ENCODE measurements around the gene CHD5. TPM values are rescaled to one million over a fixed set of nuclear protein-coding genes. Genes with fewer than 3 reads are reported as not detected.

Gene CHD5
- total and polyA plus RNA-seq, 2 of the 13 experiments (the other 11 are each of a cell fraction or from before 2014, with no cell fraction given), result 0.02 to 0.21 TPM

DNA sequence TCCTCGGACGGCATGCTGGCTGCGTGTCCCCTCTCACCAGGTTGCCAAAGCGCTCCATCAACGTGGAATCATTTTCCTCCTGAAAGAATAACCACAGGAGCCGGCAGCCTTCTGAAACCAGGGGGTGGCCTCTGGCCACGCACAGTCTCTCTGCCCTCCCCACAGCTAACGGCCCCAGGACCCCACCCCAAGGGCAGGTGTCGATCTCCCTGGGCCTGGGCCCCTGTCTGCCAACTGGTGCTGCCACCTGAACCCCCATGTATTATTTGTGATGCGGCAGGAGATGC, 88.4 kb downstream of the CHD5 start (continued):
- TF ChIP-seq ZNF234 (CRISPR knock-in tag; conservative IDR thresholded peaks at IDR 0.05) (no peak), AGO2 (optimal IDR thresholded peaks at IDR 0.05; ENCODE audit: low read depth, low read length) (no peak), ZFP36L2 (CRISPR knock-in tag; IDR thresholded peaks at IDR 0.05) (no peak), ZNF570 (CRISPR knock-in tag; IDR thresholded peaks at IDR 0.05; ENCODE audit: borderline replicate concordance) (no peak), JUNB (CRISPR knock-in tag; IDR thresholded peaks at IDR 0.05; ENCODE audit: borderline replicate concordance) (no peak), ZNF746 (CRISPR knock-in tag; IDR thresholded peaks at IDR 0.05) (no peak), ZNF569 (CRISPR knock-in tag; IDR thresholded peaks at IDR 0.05; ENCODE audit: borderline replicate concordance) (no peak), ZNF777 (CRISPR knock-in tag; IDR thresholded peaks at IDR 0.05) (no peak), PBX3 (CRISPR knock-in tag; IDR thresholded peaks at IDR 0.05; ENCODE audit: borderline replicate concordance) (no peak)

GRCh38 chr1:6090996-6091822, 88.9 kb downstream of the CHD5 start:
- Histone ChIP-seq H3K27ac (ENCODE audit: extremely low read length, insufficient read depth, low read length) (no peak overlapping the region), H3K4me2 (ENCODE audit: low read depth, low read length) (no peak overlapping the region), H3K4me1 (ENCODE audit: insufficient read depth, low read length) (no peaks in the 10 kb centered on the region), H4K20me1 (ENCODE audit: insufficient read depth, low read length) (no peaks in the 10 kb centered on the region), H3K79me2 (ENCODE audit: insufficient read depth, low read length) (no peaks in the 10 kb centered on the region), H3K9me3 (ENCODE audit: low read length) (no peaks in the 10 kb centered on the region), H3K36me3 (replicated peaks in 1 of 2; ENCODE audit: control insufficient read depth in 1 of 2, insufficient read depth in 2 of 2, low read length in 2 of 2) (no peaks in the 10 kb centered on the region), H3K4me3 (replicated peaks in 1 of 3; ENCODE audit: insufficient read depth in 1 of 3, low read depth in 2 of 3, low read length in 3 of 3) (no peak overlapping the region), H3K27me3 (ENCODE audit: control insufficient read depth in 1 of 2, insufficient read depth in 2 of 2, low read length in 2 of 2) (no peaks in the 10 kb centered on the region), H2AFZ (ENCODE audit: low read length) (no peak overlapping the region), H3K9ac (ENCODE audit: insufficient read depth, low read depth, low read length) (no peak overlapping the region)
- POLR2A ChIA-PET, result no interaction called here
- 68% methylated on average over 21 of the region's 25 CpGs for WGBS (ENCODE audit: low lambda C conversion rate)
- CTCF ChIA-PET (ENCODE audit: low intra/inter-chr PET ratio, low total read pairs), result no interaction called here
- FAIRE-seq (no peak), DNase-seq (ENCODE audit: low spot score) (no peak), ATAC-seq (no peak)
- in situ Hi-C loops (cut with HindIII; ENCODE audit: extremely low pct_ligation_motif_present, low pct_unique_long_range_greater_than_20kb), result no loop called here
- intact Hi-C loops (cut with micrococcal nuclease; ENCODE audit: unreplicated experiment), result no loop called here
- no TSS peak for BruUV-seq (replicated peaks)
- TF ChIP-seq BRD4 (CRISPR knock-in tag; IDR thresholded peaks at IDR 0.05) (no peak), ZNF816 (CRISPR knock-in tag; IDR thresholded peaks at IDR 0.05; ENCODE audit: borderline replicate concordance) (no peak), ZNF337 (CRISPR knock-in tag; IDR thresholded peaks at IDR 0.05; ENCODE audit: borderline replicate concordance, low read depth) (no peak), MZF1 (CRISPR knock-in tag; IDR thresholded peaks at IDR 0.05; ENCODE audit: borderline replicate concordance) (no peak), HCFC1 (IDR thresholded peaks at IDR 0.05; ENCODE audit: low read depth, low read length) (no peak), YEATS4 (CRISPR knock-in tag; IDR thresholded peaks at IDR 0.05; ENCODE audit: borderline replicate concordance) (no peak), BRF2 (CRISPR knock-in tag; IDR thresholded peaks at IDR 0.05) (no peak), MIXL1 (CRISPR knock-in tag; IDR thresholded peaks at IDR 0.05) (no peak), ATF7 (IDR thresholded peaks at IDR 0.05) (no peak), ATF7 (CRISPR knock-in tag; IDR thresholded peaks at IDR 0.05) (no peak)
- TF ChIP-seq, protein P1, sequence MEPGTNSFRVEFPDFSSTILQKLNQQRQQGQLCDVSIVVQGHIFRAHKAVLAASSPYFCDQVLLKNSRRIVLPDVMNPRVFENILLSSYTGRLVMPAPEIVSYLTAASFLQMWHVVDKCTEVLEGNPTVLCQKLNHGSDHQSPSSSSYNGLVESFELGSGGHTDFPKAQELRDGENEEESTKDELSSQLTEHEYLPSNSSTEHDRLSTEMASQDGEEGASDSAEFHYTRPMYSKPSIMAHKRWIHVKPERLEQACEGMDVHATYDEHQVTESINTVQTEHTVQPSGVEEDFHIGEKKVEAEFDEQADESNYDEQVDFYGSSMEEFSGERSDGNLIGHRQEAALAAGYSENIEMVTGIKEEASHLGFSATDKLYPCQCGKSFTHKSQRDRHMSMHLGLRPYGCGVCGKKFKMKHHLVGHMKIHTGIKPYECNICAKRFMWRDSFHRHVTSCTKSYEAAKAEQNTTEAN (CRISPR knock-in tag; conservative IDR thresholded peaks at IDR 0.05), result no peak
- TF ChIP-seq, protein P2, sequence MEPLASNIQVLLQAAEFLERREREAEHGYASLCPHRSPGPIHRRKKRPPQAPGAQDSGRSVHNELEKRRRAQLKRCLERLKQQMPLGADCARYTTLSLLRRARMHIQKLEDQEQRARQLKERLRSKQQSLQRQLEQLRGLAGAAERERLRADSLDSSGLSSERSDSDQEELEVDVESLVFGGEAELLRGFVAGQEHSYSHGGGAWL (CRISPR knock-in tag; IDR thresholded peaks at IDR 0.05), result no peak

Measured in HepG2 (cell line).